NCI-H1417 treated with DMSO at 0.1 percent for 48 hours (cell line): Measurements from ENCODE around the gene CACNA1B.
"Not testable (repeated sequence)": the region's sequence is repeated elsewhere in the genome, so short reads cannot be mapped to it uniquely, and the experiment has no call there.

Experiments used
- DNase-seq: peaks from one replicate; lab custom pipeline; 2025; lab: John Stamatoyannopoulos, UW

The CACNA1B gene

DNA sequence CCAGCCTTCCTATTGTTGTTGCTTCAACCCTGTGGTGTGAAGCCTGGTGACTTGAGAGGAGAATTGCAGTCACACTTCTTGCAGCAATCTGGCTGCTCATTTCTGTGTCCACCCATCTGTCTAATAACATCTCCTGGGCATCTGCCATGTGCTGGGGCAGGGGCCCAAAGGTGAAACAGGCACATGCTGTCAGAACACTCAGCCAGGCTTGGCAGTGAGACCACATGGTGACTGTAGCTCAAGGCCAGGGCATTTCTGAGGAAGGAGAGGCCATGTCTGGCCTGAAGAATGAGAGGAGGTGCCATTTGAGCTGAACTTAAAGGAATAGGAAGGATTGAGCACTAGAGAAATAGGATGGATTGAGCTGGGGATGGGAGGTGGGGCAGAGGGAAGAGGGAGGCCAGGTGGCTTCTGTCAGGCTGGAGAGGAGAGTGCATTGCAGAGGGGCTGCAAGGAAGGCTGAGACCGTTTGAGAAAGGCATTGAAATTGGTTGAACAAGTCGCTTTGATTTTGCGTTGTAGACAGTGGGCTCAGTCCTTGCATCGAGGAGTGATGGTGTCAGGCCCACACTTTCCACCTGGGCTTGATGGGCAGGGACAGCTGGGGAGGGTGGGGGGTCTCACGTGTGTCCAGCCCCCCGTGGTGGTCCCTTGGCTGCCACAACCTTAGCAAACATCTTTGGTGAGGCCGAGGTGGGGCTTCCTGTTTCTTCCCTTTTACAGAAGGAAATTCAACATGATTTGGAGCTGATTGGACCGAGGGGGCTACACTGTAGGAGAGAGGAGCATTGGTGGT is 222.4 kb downstream of the CACNA1B start:
- no peak for DNase-seq

DNA sequence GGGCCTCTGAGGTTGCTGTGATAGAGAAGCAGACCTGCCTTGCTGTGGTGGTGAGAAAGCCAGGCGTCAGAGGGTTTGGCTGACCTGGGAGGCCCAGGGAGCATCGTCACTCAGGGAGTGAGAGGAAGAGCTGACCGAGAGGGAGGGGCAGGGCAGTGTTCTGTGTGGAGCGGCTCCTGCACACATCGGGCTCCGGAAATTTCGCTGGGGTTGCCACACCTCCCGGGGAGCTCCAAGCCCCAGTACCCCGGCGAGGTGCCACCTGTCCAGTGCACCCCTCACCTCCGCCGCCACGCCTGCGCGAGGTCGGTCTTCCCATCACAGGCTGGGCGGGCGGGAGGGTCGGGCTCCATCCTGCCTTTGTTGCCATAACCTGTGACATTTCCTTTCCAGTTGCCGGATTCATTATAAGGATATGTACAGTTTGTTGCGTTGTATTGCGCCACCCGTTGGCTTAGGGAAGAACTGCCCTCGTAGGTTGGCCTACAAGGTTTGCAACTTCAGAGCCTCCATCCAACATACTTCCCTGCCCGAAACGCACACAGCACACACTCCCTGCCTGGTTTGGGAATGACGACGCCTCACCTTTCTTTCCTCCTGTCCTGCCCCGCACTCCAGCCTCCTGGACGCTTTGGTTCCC is 223.2 kb downstream of the CACNA1B start:
- no peak for DNase-seq

DNA sequence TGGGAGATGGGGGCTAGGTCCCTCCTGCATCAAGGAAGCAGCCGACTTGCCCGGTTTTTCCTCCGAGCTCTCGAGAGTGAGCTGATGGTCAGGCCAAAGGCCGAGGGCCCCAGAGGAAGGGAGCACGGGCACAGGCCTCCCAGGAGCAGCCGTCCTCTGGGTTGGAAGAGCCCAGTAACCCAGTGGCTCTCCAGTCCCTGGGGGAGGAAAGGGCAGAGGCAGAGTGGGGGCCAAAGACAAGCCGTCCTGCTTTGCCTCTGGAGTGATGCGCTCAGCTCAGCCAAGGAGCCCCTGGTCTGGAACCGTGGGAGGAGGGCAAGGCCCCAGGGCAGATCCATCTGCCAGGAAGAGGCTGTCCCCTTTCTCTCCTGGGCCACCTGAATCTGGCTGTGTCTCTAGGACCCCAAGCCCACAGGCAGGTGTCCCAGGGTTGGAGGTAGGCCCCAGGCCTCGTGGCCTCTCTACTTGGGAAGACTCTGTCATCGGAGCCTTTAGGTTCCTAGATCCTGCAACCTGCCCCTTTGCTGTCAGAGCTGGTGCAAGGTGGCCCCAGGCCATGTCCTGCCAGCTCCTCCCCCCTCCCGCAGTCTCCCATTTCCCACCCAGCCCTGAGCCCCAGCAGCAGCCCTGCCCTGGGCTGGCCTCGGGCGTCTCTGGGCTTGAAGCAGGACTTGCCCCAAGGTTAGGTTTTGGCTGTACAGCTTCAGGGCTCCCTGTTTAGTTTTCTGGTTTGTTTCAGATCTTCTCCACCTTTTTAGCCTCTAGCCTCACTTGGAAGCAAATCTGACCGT is 224.1 kb downstream of the CACNA1B start:
- DNase-seq = no peak

DNA sequence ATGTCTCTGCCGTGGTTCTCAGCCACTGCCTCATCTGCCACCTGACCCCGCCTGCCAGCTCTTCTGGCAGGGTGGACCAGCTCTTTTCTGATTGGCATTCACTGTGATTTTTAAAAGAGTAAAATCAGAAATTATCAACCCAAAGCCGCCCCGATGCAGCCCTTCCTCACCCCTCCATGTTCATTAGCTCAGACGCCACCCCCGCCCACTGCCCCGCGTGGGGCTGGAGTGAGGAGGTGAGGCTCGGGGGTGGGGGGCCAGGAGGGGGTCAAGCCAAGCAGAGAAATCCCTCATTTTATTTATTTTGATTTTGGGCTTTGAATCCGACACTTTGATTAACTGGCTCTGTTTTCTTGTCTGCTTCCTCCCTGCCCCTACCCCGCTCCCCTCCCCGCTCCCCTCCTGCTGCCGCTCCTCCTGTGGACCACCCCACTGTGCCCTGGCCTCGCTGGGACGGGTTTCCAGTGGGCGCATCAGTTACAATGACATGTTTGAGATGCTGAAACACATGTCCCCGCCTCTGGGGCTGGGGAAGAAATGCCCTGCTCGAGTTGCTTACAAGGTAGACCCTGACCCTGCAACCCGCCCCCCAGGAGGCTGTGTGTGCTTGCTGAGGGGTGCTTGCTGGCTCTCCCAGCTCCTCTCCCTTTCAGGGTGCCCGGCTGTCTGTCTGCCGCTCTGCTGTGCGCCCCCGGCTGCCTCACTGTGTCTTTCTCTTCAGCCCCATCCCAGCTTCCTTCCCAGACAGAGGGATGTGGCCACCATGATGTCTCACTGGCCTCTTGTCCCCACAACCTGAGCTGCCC is 224.9 kb downstream of the CACNA1B start:
- DNase-seq = no peak

DNA sequence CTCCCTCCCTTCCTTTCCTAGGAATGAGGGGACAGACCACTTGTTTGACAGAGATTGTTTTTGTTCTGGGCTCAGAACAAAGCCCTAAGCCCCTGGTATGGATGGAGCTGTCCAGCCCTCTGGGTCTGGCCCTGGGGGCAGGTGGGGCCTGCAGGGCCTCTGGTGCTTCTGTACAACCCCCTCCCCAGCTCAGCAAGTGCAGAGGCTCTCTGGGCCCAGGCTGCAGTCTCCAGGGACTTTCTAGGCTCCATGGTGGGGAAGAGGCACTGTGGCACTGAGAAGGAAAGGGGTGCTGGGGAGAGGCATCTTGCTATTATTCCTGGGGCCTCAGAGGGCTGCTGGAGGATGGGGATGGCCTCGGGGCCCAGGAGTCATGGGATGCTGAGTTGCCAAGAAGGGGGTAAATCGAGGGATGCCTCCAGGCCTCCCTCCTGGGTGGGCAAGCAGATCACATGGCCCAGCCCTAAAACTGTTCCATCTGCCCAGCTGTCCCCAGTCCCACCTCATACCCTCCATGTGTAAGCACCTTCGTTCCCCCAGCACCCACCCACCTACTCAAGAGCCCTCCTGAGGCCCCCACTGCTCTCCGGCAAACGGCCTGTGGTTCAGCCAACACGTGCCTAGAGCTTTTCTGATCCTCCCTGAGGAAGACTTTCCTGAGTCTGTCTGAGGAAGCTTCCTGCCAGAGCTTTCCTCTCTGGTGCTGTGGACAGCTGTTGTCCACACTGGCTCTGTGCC is 225.7 kb downstream of the CACNA1B start:
- DNase-seq = no peak

DNA sequence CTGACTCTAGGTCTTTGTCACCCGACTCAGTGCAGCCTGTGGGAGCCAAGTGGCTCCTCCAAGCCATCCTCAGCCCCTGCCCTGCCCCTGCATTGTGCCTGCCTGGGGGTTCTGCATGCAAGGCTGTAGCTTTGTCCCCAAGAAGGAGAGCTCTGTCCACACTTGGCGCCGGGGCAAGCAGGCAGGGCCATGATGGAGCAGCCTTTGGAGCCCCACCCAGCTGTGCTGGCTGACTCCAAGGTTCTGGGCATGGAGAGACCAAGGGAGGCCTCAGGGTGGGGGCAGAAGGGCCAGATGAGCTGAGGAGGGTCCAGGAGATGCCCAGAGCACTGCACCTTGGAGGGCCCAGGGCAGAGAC is 226.2 kb downstream of the CACNA1B start:
- no peak for DNase-seq

DNA sequence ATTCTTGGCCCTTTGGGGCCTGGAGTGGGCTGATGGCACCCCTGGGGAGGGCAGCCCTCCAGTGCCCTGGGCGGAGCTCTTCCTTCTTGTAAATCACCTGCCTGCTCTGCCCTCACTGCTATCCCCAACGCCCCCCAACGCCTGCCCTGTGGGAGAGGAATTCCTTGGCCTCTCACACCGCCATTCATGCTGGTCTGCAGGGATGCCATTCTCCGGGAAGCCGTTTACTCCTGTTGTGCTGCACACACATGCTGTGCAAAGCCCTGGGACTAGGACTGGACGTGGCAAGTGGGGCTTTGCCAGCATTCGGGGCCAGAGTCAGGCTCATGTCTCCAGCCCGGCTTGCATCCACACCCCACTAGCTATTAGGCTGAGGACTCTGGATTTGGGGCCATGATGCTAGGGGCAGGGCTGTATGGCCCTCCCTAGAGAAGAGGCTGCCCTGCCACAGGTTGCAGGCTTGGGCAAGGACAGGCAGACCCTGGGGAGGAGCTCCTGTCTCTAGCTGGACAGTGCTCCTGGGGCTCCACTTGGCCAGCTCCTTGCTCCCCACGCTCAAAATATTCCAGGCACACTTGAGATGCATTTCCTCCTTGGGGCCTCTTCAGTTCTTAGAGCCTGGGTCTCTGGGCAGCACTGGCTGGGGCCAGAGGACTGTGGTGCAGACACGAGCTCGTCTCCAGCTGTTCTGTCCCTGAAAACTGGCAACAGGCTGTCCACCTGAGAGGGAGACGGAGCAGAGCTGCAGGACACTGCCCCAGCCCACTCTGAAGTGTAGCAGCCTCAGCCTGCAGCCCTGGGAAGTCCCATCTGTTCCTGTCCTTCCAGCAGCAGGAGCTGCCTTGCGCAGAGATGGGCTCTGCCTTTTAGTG is 226.9 kb downstream of the CACNA1B start:
- DNase-seq = no peak

DNA sequence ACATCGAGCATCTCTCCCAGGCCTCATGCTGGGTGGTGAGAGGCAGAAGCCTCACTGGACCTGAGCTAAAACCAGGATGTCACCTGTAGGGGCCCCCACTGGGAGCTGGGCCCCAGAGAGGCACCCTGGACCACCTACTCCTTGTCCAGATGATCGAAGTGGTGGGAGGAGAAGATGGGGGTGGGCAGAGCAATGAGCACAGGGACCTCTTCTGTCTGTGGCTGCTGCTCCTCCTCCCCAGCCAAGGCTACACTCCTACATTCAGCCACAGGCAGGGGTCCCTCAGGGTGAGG is 227.5 kb downstream of the CACNA1B start:
- DNase-seq = no peak

DNA sequence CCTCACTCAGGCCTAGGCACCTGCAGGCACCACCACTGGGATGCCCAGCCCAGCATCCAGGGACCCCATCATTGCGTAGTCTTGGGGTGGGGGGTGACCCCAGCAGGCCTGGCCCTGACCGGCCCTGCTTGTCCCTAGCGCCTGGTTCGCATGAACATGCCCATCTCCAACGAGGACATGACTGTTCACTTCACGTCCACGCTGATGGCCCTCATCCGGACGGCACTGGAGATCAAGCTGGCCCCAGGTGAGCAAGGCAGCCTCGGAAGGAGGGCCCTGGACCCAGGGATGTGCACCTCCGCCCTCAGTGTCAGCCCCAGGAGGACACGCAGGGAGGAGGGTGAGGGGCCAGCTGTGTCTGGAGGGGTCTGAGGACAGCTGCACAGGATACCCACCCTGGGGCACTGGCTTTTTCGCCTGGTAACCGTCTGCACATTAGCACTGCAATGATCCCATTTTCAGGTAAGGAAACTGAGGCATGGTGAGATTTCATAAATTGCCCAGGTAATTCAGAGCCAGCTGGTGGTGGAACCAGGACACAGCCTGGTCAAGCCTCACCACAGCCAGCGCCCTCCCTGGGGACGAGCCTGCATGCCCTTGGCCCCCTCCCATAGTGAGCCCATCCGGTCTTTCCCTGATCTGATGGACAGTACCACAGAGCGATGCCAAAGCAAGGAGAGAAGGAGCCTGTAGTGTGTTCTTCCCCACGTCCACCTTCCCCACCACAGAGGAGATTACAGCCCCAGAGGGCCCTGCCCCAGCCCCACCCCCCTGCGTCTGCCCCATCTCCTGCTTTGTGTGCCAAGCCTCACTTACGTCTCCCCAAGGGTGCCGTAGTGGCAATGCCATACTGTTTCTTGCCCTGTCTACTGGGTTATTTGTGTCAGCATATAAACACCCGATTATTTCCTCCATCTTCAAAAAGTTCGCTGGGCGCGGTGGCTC is 228.3 kb downstream of the CACNA1B start:
- no peak for DNase-seq

DNA sequence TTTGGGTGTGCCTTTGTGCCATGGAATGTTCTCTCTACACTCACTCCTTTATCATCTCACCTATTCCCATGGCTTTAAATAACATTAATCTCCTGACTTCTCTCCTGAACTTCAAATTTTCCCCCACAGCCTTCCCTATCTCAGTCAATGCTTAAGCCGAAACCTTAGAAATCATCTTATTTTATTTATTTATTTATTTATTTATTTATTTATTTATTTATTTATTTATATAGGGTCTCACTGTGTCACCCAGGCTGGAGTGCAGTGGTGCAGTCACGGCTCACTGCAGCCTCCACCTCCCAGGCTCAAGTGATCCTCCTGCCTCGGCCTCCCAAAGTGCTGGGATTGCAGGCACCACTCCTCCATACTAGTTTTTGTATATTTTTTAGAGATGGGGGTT is 229.5 kb downstream of the CACNA1B start:
- not testable (repeated sequence) for DNase-seq

DNA sequence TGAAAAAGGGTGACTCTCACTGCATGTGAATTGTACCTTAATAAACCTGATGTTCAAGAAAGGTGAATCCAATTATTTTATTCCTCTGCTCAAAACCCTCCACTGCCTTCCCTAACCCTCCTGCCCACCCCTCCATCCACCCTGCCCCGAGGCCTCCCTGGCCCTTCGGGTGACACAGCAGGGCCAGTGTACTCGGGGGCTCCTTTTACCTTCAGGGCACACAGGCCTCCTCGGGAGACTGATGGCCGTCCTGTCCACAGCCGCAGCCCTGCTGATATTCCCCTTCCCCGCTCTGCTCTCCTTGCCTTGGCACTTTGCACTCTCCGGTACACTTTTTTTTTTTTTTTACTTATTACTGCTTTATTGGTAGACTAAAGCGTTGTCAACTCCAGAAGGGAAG is 234.0 kb downstream of the CACNA1B start:
- no peak for DNase-seq

DNA sequence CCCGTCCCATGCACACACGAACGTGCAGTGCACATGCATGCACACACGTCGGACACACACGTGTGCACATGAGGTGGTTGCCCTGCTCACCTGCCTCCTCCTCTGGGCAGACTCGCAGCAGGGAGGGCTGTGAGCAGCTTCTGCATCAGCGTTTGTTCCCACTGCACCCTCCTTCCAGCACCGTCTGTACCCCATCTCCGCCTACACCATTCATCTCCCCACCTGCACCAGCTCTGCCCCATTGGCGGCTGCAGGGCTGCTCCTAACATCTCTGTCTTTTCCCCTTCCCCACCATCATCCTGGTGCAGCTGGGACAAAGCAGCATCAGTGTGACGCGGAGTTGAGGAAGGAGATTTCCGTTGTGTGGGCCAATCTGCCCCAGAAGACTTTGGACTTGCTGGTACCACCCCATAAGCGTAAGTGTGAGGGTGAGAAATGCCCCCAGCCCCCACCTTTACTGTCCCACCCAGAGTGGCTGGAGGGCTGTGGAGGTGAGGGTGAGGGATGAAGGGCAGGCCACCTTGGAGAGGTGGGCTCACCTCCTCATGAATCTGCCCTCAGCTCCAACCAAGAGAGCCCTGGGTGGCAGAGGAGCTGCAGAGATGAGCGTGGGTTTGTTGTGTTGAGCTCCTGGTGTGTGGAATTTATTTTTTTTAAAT is 234.6 kb downstream of the CACNA1B start:
- DNase-seq = no peak

DNA sequence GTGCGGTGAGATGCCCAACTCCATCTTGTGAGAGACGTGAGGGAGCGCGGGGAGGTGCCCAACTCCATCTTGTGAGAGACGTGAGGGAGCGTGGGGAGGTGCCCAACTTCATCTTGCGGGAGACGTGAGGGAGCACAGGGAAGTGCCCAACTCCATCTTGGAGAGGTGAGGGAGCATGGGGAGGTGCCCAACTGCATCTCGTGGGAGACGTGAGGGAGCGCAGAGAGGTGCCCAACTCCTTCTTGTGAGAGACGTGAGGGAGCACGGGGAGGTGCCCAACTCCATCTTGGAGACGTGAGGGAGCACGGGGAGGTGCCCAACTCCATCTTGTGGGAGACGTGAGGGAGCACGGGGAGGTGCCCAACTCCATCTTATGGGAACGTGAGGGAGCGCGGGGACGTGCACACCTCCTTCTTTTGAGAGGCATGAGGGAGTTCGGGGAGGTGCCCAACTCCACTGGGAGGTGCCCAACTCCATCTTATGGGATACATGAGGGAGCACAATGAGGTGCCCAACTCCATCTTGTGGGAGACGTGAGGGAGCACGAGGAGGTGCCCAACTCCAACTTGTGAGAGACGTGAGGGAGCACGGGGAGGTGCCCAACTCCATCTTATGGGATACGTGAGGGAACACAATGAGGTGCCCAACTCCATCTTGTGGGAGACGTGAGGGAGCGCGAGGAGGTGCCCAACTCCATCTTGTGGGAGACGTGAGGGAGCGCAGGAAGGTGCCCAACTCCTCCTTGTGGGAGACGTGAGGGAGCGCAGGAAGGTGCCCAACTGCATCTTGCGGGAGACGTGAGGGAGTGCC is 235.4 kb downstream of the CACNA1B start:
- DNase-seq = no peak

DNA sequence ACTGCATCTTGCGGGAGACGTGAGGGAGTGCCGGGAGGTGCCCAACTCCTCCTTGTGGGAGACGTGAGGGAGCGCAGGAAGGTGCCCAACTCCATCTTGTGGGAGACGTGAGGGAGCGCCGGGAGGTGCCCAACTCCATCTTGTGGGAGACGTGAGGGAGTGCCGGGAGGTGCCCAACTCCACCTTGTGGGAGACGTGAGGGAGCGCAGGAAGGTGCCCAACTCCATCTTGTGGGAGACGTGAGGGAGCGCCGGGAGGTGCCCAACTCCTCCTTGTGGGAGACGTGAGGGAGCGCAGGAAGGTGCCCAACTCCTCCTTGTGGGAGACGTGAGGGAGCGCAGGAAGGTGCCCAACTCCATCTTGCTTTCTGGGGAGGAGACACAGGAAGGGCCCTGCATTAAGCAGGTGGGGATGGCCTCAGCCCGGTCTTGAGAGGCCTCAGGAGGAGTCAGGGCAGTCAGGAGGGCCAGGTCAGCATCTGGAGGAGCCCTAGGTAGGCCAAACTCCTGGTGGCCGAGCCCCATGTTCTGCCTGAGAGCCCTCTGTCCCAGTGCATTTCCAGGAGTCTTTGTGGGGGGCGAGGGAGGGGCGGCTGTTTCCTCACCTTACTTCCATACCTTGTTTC is 236.2 kb downstream of the CACNA1B start:
- not testable (repeated sequence) for DNase-seq

DNA sequence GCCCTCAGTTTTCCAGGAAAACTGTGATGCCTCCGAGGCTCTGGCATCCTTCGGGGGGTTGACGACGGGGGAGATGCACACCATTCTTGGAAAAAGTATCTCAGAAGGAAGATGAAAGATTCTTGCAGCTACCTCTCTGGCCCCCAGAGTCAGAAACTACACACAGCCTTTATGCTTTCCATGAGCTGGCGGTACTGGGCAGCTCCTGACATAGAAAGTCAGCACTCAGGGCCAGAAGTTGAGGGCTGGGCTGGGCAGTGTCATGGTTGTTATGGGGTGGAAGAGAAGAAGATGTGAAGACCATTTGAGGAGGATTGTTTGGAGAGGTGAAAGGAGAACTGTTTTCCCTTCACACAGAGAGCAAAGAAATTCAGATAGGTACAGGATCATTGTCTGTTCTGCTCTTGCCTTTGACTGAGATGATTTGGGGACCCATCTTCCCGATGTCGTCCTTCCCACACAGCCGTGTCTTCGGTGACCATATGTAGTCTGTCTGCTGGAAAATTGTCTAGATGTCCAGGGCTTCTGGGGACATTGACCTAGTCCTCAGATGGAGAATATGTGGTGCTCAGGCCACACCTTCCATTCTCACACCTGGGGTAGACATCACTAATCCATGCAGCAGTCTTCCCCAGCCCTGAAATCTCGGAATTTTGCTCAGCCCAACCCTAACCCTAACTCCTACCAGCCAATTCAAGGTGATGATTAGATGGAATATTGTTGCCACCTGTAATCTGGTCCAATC is 237.1 kb downstream of the CACNA1B start:
- no peak for DNase-seq

DNA sequence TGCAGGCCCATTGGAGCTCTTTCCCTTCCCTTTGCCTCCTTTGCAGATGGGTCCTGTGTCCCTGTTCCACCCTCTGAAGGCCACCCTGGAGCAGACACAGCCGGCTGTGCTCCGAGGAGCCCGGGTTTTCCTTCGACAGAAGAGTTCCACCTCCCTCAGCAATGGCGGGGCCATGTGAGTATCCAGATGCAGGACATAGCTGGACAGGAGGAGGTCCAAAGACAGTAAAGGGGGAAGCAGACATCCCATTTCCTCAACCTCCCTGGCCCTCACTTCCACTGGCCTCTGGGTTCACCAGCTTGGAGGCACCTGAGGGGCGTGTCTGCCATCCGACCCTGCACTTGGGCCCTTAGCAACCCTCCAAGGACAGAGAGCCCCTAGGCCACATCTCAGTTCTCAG is 237.9 kb downstream of the CACNA1B start:
- no peak for DNase-seq

DNA sequence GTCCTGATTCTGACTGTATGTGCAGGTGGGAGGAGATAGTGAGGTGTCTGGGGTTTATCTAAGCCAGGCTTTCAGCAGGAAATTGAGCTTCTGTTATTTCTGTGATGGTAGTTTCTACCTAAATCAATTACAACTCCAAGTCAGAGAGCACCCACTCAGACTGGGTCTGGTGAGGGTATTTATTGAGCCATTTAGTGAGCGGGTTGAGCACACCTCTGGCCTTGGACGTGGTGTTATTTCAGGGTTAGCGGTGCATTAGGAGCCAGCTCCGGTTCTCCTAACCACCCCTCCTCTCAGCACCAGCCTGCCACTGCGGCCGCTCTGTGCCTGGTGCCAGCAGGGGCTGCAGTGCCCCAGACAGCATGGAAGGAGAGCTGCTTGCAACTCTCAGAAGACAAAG is 238.9 kb downstream of the CACNA1B start:
- DNase-seq = no peak
